A549 treated with CpdA at 1 μM for 4 hours (cell line): ENCODE measurements around the gene SULT1E1. TPM values are rescaled to one million over a fixed set of nuclear protein-coding genes. Genes with fewer than 3 reads are reported as not detected.

Experiments
- total RNA-seq: library from RNA; stranded (reverse); fragments of 200-300 nt; extraction: Qiagen RNA extraction; gene quantifications from 5 replicates; pipeline ENCODE4 v1.2.3, GENCODE V29; 2022; ENCODE audit warnings: low read depth

SULT1E1 gene
- total RNA-seq, result not detected in 5 replicates

GRCh38 chr4:69860052-69860451, at the start of gene SULT1E1:
SULT1E1 (minus strand) TSS chr4:69860145; CDS start chr4:69857644, 2,501 bp downstream.

Other genes with a start within 250 kb of the SULT1E1 start
- not detected in 5 replicates for gene UGT2A2, start 220.5 kb downstream of the SULT1E1 start, total RNA-seq
- gene UGT2A1, start 206.9 kb downstream of the SULT1E1 start, total RNA-seq, result not detected in 5 replicates
- 0.01 TPM in 1 of 5 replicates, not detected in the others for gene SULT1B1, start 99.5 kb downstream of the SULT1E1 start, total RNA-seq
- gene CSN1S1, start 70.9 kb upstream of the SULT1E1 start, total RNA-seq, result not detected in 5 replicates
- gene CSN2, start 105.6 kb upstream of the SULT1E1 start, total RNA-seq, result not detected in 5 replicates
- not detected in 5 replicates for gene STATH, start 135.8 kb upstream of the SULT1E1 start, total RNA-seq
- not detected in 5 replicates for gene HTN3, start 168.3 kb upstream of the SULT1E1 start, total RNA-seq
- gene HTN1, start 190.3 kb upstream of the SULT1E1 start, total RNA-seq, result not detected in 5 replicates